CD4-positive, alpha-beta T cell treated with Interleukin-15 for 1 hour (primary cell): ENCODE measurements around the gene CD101.

ENCODE experiments used
- DNase-seq: peaks from one replicate; pipeline ENCODE4 v3.0.0-alpha.2; 2020

CD101 gene

DNA sequence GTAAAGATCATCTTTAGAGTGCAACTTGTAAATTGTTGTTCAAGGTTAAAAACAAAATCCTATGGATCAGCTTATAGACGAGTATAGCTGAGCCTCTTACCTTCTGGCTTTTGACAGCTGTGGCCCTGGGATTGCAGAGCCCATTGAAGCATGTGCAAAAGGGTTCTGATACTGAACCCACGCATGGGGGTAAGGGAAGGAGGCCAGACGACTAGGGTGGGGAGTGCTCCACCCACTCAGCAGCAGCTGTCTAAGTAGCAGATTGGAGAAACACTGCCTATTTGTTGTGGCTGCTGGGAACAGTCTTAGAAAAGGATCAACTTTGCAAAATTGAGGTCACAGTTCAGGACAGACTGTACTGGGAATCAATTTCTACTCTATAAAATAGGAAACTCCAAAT is 16.1 kb downstream of the CD101 start:
- DNase-seq, result no peak

DNA sequence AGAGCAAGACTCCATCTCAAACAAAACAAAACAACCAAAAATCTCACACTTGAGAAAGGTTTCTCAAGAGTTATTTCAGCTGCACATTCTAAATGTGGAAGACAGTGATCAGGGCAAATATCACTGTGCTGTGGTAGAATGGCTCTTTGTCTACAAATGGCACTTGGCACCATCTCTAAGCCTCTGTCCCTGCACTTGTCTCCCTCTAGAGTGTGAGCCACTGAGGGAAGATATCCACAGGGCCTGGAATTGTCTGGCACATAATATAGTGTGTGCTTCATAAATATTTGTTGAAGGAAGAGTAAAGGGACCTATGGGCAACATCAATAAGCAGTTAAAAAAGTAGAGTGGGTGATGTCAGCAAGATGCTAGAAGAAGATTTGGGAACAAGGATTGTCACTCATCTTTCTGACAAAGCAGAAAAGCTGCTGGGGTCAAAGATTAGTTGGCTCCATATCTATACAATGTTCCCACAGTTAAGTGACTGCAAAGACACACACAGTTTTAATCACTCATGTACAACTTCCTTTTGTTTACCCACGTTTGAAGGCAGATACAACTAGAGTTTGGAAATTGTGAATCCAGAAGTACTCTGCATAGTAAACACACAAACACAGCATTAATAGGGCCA is 19.1 kb downstream of the CD101 start:
- DNase-seq, result no peak

DNA sequence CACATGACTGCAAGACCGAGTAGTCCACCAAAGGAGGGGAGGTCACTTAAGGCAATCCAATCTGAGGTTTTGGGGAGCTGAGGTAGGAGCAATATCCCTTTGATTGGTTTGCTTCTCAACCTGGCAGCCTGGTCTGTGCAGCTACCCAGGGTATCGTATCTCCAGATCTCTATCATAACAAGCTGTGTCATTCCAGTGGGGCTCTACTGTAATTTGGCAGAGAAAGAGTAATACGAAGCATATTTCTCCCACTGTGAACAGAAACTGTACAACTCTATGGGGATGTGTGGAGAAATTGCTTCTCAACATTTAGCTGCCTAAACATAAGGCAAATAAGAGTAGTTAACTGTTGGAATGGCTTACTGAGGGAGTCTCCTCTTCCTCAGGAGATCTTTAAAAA is 20.6 kb downstream of the CD101 start:
- no peak for DNase-seq

DNA sequence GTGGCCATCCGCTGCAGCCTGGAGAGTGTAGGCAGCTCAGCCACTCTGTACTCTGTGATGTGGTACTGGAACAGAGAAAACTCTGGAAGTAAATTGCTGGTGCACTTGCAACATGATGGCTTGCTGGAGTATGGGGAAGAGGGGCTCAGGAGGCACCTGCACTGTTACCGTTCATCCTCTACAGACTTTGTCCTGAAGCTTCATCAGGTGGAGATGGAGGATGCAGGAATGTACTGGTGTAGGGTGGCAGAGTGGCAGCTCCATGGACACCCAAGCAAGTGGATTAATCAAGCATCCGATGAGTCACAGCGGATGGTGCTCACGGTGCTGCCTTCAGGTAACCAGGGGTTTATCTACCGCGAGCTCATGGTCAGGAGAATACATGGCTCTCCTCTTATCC is 24.0 kb downstream of the CD101 start:
- DNase-seq, result no peak

DNA sequence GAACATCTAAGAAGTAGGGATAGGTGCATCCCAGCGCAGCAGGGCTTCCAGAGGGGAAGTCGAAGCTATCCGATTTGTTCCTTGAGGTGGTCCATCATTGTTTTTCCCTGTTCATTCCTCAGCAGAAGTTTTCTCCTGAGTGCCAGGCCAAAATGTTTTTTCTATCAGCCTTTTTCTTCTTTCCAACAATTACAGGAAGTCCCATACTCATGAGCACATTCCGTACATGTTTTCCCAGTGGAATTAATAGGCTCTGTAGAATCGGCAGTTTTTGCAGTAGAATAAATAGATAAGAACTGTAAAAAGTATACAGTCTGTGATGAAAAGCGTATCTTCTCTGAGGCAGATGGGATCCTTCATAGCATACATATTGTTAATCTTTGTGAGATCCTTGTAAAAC is 24.8 kb downstream of the CD101 start:
- no peak for DNase-seq

DNA sequence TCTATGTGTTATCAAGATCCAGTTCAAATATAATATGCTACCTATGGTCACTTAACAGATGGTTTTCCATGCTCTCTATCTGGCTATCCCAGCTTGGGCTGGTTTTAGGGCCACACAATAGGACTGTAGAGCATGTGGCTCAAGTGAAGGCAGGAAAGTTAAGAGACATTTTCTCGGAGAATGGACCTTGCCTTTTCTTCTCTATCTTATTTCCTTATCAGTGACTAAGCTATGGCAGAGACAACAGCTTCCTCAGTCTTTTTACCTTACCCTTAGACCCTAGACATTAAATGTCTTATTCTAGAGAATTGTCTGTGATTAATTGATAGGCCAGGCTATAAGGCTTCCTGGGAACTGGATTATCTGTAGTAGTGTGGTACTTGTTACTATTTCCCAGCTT is 28.1 kb downstream of the CD101 start:
- DNase-seq, result no peak

DNA sequence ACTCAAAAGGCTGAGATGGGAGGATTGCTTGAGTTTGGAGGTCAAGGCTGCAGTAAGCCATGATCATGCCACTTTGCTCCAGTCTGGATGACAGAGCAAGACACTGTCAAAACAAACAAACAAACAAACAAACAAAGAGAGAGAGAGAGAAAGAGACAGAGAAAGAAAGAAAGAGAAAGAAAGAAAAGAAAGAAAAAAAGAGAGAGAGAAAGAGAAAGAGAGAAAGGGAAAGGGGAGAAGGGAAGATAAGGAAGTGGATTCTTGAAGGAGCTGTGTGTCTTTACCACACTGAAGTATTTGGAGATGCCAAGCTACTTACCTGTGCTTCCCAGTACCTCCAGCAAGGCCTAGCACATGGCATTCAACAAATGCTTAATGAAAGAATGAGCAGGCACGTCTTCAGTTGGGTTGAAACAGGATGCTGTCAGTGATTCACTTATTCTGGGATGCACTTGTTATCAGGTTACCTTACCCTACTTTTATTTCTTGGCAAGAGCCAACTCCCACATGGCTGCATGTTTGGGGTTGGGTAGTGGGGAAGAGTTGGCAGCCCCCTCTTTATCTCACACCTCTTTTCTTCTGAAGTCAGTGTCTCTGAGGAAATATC is 28.8 kb downstream of the CD101 start:
- DNase-seq, result no peak

DNA sequence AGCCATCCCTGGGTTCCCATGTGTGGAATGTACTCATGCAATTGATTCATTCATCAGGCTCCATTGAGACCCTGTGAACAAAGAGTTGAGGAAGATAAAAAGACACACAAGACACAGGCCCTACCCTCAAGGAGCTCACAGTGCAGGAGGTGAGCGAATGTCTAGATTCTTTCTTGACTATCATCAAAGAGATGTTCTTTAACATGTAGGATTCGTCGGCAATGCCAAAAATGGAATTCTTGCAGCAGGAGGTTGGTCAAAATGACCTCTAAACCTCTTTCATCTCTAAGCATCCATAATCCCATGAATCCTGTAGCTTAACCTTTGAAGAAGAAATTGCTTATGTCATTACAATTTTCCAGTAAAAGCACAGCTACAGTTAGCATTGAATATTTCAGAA is 30.7 kb downstream of the CD101 start:
- no peak for DNase-seq

DNA sequence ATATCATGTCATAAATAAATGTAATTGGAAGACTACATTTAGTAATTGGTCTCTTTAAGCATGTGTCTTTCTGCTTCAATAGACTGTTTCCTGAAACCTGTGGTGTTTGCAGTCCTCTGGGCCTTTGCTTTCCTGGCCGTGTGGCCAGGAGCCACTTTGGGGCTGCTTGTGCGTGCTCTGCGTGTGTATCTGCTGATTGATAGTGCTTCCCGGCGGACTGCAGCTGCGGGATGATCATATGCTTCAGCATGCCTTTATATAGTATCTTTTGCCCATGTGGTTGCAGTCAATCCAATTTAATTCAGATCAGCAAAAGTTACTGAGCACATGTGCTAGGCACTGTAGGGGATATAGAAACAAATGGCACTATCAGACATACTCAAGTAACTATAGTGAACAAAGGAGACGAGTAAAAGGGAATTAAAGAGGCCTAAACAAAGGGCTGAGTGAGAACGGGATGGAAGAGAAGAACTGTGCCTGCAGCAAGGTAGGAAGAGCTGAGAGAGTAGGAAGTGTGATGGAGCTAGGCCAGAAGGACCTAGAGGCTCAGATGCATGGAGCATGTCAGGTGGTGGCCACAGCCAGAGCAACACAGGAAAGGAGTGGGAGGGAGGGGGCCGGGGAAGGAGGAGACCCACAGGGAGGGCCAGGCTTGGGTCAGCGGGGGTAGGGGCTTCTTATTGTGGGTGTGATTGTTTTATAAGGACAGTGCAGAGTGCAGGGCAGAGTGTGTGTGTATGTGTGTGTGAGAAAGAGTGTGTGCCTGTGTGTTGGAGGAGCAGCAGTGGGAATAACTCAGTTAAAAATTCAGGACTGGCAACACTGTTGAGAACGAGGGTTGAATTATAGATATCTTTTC is 31.4 kb downstream of the CD101 start:
- no peak for DNase-seq

DNA sequence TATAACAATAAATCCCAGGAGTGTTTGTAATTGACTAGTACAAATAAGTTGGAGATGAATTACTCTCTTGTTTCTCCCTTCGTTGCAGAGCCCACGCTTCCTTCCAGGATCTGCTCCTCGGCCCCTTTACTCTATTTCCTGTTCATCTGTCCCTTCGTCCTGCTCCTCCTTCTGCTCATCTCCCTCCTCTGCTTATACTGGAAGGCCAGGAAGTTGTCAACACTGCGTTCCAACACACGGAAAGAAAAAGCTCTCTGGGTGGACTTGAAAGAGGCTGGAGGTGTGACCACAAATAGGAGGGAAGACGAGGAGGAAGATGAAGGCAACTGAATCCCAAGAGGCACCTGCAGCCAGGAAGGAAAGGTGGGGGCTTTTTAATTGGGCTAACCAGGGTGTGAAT is 32.2 kb downstream of the CD101 start:
- no peak for DNase-seq

DNA sequence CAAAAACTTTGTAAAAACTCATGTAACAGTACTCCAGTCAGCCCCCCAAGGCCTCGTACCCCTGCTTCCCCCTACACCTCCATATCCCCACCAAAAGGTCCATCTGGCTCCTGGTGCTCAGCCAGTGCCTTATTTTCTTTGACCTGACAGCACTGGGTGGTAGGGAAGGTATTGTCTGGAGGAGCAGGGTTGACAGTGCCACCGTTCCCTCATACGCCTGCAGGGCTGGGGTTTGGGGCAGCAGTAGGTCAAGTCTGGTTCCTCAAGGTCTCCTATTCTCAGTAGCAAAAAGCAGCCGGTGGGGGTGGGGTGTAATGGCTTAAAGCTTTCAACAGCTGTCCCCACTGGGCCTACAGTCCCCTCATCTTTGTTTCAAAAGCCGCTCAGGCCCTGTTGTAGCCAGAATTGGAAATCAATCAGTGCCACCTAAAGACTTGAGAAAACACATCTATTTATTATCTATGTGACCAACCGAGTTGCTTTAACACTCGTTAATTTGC is 33.3 kb downstream of the CD101 start:
- no peak for DNase-seq

DNA sequence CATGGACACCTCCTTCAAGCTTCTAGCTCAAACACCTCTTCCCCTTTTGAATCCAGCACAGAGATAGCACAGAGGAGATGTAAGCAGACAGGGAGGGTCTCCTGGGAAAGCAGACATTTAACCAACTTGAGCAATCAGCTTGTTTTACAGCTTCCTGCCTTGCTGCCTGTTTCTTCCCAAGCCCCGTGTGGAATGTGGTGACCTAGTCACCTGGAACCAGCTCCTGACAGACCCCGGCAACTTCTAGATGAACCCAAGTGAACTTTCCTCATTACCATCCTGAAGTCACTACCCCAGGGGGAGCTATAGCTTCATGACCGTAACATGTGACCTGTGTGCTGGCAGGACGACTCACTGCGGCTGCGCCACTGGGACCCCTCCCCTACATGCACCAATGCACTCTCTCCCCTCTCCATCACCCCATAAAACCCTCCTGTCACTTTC is 34.5 kb downstream of the CD101 start:
- DNase-seq, result no peak

DNA sequence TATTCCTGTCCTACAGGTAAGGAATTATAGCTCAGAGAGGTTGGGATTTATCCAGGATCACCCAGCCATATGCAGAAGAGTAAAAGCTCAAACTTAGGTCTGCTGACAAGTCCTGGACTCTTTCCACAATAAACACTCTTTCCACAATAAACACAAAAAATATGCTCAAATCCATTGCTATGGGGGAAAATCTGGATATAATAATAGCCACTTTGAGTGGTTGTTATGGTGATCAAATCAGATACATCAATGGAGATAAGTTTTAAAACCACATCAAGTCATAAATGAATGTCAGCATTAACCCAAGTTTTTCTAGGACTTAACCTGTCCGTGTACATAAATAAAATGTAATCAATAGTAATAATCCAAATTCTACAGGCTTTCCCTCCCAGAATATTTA is 36.2 kb downstream of the CD101 start:
- DNase-seq, result no peak

DNA sequence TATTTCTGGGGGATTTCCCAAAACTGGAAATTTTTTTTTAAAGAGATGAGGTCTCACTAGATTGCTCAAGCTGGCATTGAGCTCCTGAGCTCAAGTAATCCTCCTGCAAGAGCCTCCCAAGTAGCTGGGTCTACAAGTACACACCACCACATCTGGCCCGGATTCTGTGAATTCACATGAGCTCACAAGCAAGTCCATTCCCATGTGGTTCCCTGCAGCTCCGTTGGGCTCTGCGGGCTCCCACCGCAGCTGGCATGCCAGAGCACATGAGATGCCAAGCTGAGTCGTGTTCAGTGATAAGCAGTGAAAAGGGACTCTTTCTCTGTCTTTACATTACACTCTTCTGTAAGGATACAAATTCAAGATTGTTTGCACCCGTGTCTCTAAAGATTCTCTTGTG is 36.7 kb downstream of the CD101 start:
- no peak for DNase-seq

DNA sequence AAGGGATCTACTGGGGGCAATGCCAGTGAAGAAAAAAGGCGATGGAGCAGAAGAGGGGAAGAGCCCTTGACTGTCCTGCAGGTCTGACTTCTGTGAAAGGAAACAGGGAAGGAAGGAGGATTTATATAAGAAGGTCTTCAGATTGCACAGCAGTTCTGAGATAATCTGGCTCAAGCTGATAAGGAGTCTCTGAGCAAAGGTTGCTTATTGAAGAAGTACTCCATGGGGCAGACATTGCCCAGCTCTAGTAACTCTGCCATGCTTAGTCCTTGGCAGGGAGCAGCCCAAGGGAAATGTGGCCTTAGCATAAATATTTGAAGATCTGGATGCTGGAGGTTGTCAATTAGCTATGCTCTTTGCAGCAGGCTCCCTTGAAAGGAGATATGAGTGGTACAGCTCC is 42.7 kb downstream of the CD101 start:
- no peak for DNase-seq

DNA sequence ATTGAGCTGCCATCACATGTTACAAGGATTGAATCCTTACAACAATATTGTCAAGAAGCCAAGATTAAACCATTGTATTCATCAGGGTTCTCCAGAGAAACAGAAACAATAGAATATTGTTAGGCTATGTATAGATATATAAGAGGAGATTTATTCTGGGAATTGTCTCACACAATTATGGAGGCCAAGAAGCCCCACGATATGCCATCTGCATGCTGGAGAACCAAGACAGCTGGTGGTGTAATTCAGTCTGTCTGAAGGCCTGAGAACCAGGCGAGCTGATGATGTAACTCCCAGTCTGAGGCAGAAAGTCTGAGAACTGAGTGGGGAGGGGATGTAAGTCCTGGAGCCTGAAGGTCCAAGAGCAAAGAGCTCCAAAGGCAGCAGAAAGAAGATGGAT is 44.1 kb downstream of the CD101 start:
- no peak for DNase-seq

DNA sequence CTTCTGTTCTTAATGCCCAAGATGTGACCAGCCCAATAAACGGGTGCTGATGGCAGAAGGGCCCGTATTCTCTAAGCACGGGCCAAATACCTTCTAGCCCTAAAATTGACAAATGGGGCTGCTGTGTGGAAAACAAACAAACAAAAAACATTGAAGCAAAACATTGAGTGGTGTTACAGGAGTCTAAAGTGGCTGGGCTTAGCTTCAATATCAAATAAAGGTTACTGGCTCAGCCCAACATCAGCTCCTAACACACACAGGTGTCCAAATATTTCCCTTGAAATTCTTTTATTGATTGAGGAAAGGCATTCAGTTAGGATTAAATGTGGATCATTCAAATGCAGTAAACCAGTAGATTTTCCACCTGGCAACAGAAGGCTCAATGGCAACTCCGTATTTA is 45.2 kb downstream of the CD101 start:
- DNase-seq, result no peak

DNA sequence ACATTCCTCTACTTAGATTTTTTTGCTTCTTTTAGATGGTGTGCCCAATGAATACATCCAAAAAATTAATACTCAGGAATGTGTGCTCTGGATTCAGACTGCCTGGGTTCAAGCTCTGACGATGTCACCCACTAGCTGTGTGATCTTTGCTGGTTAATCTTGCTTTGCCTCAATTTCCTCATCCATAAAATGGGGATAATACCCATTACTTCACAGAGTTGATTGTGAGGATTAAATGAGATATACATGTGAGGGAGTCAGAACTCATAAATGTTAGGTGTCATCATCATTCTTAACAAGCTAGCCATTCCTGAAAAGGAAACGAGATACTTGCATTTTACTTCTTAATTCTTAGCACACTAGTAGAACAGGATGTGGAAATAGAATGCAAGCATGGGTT is 45.7 kb downstream of the CD101 start:
- no peak for DNase-seq

DNA sequence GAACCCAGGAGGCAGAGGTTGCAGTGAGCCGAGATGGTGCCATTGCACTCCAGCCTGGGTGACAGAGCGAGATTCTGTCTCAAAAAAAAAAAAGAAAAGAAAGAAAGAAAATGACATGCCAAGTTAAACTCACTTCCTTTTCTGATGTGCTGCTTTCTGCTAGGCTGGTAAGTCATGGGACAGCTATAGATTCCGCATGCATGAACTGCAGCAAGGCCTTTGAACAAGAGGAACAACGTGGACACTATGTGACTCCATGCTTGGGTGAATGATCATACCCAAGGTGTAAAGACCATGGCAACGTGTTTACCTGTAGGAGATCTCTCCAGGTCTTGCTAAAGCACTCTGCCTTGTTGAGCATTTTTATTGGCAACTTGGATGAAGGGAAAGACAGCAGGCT is 48.3 kb downstream of the CD101 start:
- no peak for DNase-seq

DNA sequence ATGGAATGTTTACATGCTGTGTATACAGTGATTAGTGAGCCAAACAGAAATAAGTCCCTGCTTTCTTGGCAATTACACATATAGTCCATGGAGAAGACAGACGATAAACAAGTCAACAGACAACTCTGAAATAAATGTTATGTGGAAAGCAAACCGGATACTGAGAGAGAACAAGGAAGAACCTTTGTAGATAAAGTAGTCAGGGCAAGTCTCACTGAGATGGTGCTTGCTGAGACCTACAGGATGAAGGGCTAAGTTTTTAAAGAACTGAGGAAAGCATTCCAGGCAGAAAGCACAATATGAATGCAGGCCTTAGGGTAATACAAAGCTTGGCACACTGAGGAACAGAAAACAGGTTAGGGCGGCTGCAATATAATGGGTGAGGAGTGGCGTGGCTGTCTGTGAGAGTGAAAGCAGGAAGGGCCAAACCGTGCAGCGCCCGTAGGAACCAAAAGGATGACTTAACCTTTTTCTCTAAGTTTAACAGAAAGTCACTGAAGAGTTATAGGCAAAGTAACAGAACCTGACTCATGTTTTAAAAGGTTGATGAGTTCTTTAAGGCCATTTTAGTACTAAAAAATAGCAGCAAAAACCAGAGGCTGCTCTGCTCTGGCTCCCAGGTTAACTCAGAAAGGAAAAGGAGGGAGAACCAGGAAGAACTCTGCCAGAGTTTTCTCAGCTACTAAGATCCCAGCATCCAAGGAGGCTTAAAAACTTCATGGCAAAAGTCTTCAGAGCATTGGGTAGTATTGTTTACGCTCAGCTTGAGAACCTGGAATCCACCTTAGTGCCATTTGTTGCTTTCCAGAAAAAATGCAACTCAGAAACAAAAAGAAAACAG is 49.9 kb downstream of the CD101 start:
- no peak for DNase-seq

DNA sequence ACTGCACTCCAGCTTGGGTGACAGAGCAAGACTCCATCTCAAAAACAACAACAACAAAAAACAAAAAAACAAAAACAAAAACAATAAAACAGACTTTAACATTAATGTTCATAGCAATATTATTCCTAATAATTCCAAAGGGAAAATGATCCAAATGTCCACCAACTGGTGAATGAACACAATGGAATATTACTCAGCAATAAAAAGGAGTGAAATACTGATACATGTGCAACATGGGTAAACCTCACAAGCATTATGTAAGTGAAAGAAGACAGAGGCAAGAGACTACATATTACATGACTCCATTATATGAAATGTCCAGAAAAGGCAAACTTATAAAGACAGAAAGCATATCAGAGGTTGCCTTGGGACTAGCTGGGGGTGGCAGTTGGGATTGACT is 52.5 kb downstream of the CD101 start:
- no peak for DNase-seq

DNA sequence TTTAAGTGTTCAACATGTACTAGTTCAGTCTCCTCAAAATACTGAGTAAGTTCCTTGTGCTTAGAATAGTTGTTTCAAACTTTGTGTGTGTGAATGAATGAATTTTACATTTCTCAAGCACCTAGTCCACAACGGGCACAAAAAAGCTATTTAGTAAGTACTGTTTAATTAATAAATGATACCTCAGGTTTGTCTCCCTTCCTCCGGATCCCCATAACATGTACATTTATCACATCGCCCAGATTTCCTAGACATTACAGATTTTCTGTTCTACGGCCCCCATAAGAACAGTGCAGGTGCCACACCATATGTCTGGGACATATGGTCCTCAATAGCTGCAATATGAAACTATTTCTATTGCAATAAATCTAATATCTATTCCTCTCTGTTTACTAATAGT is 57.2 kb downstream of the CD101 start:
- no peak for DNase-seq

DNA sequence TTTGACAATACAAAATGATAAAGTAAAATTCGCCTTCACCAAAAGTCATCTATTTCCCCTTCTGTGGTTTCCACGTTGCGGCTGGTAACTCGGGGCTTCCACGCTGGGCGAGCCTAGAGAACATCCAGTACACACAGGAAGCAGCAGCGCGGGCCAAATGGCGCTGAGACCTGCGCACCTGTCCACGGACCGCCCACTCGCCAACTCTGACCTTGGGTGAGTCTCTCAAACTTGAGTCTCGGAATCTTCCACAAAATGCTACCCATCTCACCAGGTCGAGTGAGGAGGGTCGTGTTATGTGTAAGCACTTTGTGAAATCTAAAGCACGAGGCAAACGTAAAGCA is 57.7 kb downstream of the CD101 start:
- DNase-seq, result peak; percentile 62
